DOHH2 (cell line): ENCODE measurements around the gene TRIM67.

Experiments
- H3F3A ChIP-seq: fragments of 200-600 bp; sonication (generic), shearing (Covaris generic); 2 replicates; pipeline ENCODE4 v1.6.0; 2016; ENCODE audit warnings: antibody characterized with exemption, mild to moderate bottlenecking; ENCODE audit not compliant: control insufficient read depth, insufficient read depth
- H3K27ac ChIP-seq: fragments of 200-600 bp; sonication (generic); 2 replicates; pipeline ENCODE4 v1.5.1; 2014; ENCODE audit warnings: low read depth, mild to moderate bottlenecking, low read length, moderate library complexity
- H3K27me3 ChIP-seq: fragments of 200-600 bp; sonication (generic); 2 replicates; pipeline ENCODE4 v1.6.1; 2014; ENCODE audit warnings: mild to moderate bottlenecking, low read length, mixed read lengths; ENCODE audit not compliant: control insufficient read depth
- H3K36me3 ChIP-seq: fragments of 200-600 bp; sonication (generic); 2 replicates; pipeline ENCODE4 v1.6.1; 2014; ENCODE audit warnings: mild to moderate bottlenecking, low read length, moderate library complexity, mixed read lengths; ENCODE audit not compliant: control insufficient read depth
- H3K4me1 ChIP-seq: fragments of 200-600 bp; sonication (generic); 2 replicates; pipeline ENCODE4 v1.6.1; 2014; ENCODE audit warnings: mild to moderate bottlenecking, low read length, mixed read lengths; ENCODE audit not compliant: control insufficient read depth
- H3K4me2 ChIP-seq: fragments of 200-600 bp; sonication (generic); 2 replicates; pipeline ENCODE4 v1.6.0; 2014; ENCODE audit warnings: mild to moderate bottlenecking, low read length, moderate library complexity
- H3K4me3 ChIP-seq: fragments of 200-600 bp; sonication (generic); 2 replicates; pipeline ENCODE4 v1.5.1; 2014; ENCODE audit warnings: mild to moderate bottlenecking, low read length, mixed read lengths
- H3K79me2 ChIP-seq: fragments of 200-600 bp; sonication (generic); 2 replicates; pipeline ENCODE4 v1.6.1; 2014; ENCODE audit warnings: mild to moderate bottlenecking, low read length, mixed read lengths; ENCODE audit not compliant: control insufficient read depth
- H3K9me2 ChIP-seq: fragments of 200-600 bp; sonication (generic); replicated peaks from 2 replicates; pipeline ENCODE4 v1.6.1; 2014; ENCODE audit warnings: mild to moderate bottlenecking, low read length, mixed read lengths; ENCODE audit not compliant: control insufficient read depth
- H3K9me3 ChIP-seq: fragments of 200-600 bp; sonication (generic); 2 replicates; pipeline ENCODE4 v1.6.1; 2014; ENCODE audit warnings: antibody characterized with exemption, low read length, mixed read lengths; ENCODE audit not compliant: control insufficient read depth, insufficient read depth
- H4K20me1 ChIP-seq: fragments of 200-600 bp; sonication (generic); 2 replicates; pipeline ENCODE4 v1.6.0; 2014; ENCODE audit warnings: low read depth, mild to moderate bottlenecking, antibody characterized with exemption, low read length, moderate library complexity; ENCODE audit not compliant: control insufficient read depth, insufficient read depth
- EZH2phosphoT487 ChIP-seq: fragments of 200-600 bp; sonication (generic); IDR thresholded peaks from 2 replicates; pipeline ENCODE4 v1.6.1; 2017; ENCODE audit warnings: borderline replicate concordance, mild to moderate bottlenecking, antibody characterized with exemption, low read length, moderate library complexity, mixed read lengths
- TF ChIP-seq, protein P1 (sequence below): fragments of 200-600 bp; sonication (generic); IDR thresholded peaks from one replicate; pipeline ENCODE4 v1.5.1; 2014; ENCODE audit warnings: antibody characterized with exemption, mild to moderate bottlenecking, low read depth, low read length; ENCODE audit not compliant: poor library complexity, severe bottlenecking

Gene TRIM67

DNA sequence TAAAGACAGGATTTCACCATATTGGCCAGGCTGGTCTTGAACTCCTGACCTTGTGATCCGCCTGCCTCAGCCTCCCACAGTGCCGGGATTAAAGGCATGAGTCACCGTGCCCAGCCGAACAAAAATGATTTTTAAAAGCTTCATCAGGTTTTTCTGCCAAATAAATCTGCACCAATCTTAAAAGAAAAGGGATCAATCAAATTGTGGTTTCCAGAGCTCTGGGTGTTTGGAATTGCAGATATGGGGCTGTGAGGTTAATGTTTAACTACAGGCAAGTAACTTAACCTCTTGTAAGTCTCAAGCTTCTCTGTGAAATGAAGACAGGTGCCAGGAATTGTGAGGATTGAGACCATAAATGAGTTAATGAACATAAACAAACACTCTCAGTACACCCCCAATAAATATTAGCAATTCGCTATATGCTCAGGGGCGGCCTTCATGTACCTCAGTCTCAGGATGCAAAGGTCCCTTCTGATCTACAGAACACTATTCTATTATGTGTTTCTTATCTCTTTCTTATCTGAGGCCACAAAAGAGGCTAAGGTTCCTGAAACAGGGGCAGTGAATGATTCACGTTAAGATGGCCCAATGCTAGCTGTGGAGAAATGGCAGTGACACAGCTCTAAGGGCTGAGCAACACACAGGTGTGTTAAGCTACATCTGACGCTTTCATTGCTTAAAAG lies 72.0 kb downstream of the TRIM67 start:
- Histone ChIP-seq H3K9me2 (no peaks in the 10 kb centered on the region), H4K20me1 (no peaks in the 10 kb centered on the region), H3K4me1 (peaks cover 20% of the 10 kb centered on the region), H3K79me2 (peaks cover 64% of the 10 kb centered on the region), H3K4me3 (no peak overlapping the region), H3F3A (no peaks in the 10 kb centered on the region), H3K4me2 (no peak overlapping the region), H3K27ac (no peak overlapping the region), H3K27me3 (no peaks in the 10 kb centered on the region), H3K36me3 (peaks cover 64% of the 10 kb centered on the region), H3K9me3 (no peaks in the 10 kb centered on the region)
- TF ChIP-seq, protein P1, sequence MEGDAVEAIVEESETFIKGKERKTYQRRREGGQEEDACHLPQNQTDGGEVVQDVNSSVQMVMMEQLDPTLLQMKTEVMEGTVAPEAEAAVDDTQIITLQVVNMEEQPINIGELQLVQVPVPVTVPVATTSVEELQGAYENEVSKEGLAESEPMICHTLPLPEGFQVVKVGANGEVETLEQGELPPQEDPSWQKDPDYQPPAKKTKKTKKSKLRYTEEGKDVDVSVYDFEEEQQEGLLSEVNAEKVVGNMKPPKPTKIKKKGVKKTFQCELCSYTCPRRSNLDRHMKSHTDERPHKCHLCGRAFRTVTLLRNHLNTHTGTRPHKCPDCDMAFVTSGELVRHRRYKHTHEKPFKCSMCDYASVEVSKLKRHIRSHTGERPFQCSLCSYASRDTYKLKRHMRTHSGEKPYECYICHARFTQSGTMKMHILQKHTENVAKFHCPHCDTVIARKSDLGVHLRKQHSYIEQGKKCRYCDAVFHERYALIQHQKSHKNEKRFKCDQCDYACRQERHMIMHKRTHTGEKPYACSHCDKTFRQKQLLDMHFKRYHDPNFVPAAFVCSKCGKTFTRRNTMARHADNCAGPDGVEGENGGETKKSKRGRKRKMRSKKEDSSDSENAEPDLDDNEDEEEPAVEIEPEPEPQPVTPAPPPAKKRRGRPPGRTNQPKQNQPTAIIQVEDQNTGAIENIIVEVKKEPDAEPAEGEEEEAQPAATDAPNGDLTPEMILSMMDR = no peak
- TF ChIP-seq EZH2phosphoT487 = no peak

DNA sequence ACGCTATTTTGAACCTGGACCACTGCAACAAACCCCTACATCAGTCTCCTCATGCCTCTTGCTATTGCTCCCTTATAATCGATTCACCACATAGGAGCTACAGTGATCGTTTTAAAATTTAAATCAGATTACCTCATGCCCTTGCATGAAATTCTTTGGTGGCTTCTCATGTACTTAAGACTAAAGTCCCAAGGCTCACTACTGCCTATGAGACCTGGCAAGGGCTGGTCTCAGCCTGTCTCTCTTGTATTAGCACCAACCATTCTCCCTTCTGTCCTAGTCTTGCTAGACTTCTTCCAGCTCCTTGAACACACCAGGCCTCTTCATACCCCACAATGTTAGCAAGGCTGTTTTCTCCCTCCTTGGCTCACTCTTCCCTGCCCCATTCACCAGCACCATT lies 72.6 kb downstream of the TRIM67 start:
- Histone ChIP-seq H3F3A (no peaks in the 10 kb centered on the region), H3K27me3 (no peaks in the 10 kb centered on the region), H3K27ac (no peak overlapping the region), H3K4me3 (no peak overlapping the region), H3K36me3 (peaks cover 68% of the 10 kb centered on the region), H4K20me1 (no peaks in the 10 kb centered on the region), H3K9me2 (no peaks in the 10 kb centered on the region), H3K9me3 (no peaks in the 10 kb centered on the region), H3K4me1 (peaks cover 23% of the 10 kb centered on the region), H3K4me2 (no peak overlapping the region), H3K79me2 (peaks cover 70% of the 10 kb centered on the region)
- TF ChIP-seq, protein P1 = no peak
- TF ChIP-seq EZH2phosphoT487 = no peak

DNA sequence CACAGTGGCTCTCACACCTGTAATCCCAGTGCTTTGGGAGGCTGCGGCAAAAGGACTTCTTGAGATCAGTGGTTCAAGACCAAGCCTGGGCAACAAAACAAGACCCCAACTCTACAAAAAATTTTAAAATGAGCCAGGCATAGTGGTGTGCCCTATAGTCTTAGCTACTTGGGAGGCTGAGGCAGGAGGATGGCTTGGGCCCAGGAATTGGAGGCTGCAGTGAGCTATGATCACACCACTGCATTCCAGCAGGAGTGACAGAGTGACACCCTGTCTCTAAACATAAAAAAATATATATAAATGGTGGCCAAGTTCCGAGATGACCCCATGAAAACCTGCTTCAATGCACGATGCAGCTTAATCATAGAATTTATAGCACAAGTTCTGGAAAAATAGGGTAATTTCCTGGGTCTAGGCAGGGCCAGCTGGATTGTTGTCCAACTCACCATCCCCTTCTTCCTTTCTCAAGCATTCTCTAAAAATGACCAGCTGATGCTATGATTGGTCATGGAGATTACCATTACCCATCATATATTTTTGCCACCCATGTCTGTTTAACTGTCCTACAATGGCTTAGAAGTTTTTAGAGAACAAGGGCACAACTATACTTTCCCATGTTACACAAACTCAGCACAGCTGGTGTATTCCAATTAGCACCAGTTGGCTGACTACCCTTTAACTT lies 73.8 kb downstream of the TRIM67 start:
- Histone ChIP-seq H3F3A (no peaks in the 10 kb centered on the region), H3K4me1 (peaks cover 29% of the 10 kb centered on the region), H4K20me1 (no peaks in the 10 kb centered on the region), H3K9me3 (no peaks in the 10 kb centered on the region), H3K27ac (no peak overlapping the region), H3K9me2 (no peaks in the 10 kb centered on the region), H3K79me2 (peaks cover 76% of the 10 kb centered on the region), H3K27me3 (no peaks in the 10 kb centered on the region), H3K4me3 (no peak overlapping the region), H3K36me3 (peaks cover 64% of the 10 kb centered on the region), H3K4me2 (no peak overlapping the region)
- no peak for TF ChIP-seq EZH2phosphoT487
- TF ChIP-seq, protein P1 = no peak
